HL-60 (cell line): Measurements from ENCODE around the gene C11orf86.

ENCODE experiments used
- DNase-seq, 2 experiments: peaks; one replicate each; pipeline ENCODE4 v3.0.0-alpha.2; 2010 to 2020; ENCODE audit warnings: low read depth in 1 of 2, low spot score in 1 of 2
- H3K27ac ChIP-seq: fragments of 250-450 bp; sonication (Bioruptor Pico); replicated peaks from 2 replicates; pipeline ENCODE4 v1.5.1; 2020; ENCODE audit warnings: mild to moderate bottlenecking, moderate library complexity
- H3K27me3 ChIP-seq: fragments of 250-450 bp; sonication (Bioruptor Pico); 2 replicates; pipeline ENCODE4 v1.5.1; 2021; ENCODE audit warnings: mild to moderate bottlenecking, moderate library complexity; ENCODE audit not compliant: insufficient read depth, poor library complexity, severe bottlenecking
- H3K4me3 ChIP-seq: replicated peaks from 2 replicates; pipeline ENCODE4 v1.5.1; 2011; ENCODE audit warnings: mild to moderate bottlenecking, control low read depth, low read length; ENCODE audit not compliant: insufficient read depth
- CTCF ChIP-seq: IDR thresholded peaks from one replicate; pipeline ENCODE4 v1.5.1; 2011; ENCODE audit warnings: low read length, control low read depth, inconsistent platforms; ENCODE audit not compliant: insufficient read depth
- GABPA ChIP-seq: IDR thresholded peaks from 2 replicates; pipeline ENCODE4 v1.6.1; 2012; ENCODE audit warnings: low read depth
- POLR2AphosphoS5 ChIP-seq: IDR thresholded peaks from 2 replicates; pipeline ENCODE4 v1.6.1; 2012; ENCODE audit warnings: low read depth
- SPI1 ChIP-seq: IDR thresholded peaks from 2 replicates; pipeline ENCODE4 v1.6.1; 2012; ENCODE audit warnings: low read depth, mild to moderate bottlenecking, borderline replicate concordance
- TF ChIP-seq, protein P1 (sequence below): IDR thresholded peaks from 2 replicates; pipeline ENCODE4 v1.6.1; 2012; ENCODE audit warnings: low read depth; ENCODE audit not compliant: insufficient replicate concordance

C11orf86 gene

DNA sequence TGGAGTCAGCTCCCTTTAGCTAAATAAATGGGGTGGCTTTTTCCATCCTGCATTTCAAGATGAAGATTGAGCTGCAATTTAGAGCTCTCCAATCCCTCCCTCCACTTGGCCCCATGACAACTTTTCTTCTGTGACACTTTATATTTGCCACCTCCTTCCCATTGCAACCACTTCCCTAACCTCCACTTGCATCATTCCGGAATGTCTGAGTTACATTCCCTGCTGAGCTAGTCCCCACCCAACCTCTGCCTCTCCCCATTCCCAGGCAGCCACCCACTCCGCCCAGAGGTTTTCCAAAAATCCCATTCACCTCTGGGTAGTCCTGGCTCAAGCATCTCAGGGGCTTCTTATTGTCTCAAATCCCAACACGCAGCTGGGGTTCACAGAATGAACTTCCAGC, 41.6 kb upstream of the C11orf86 start:
- H3K27me3 ChIP-seq: no peaks in the 10 kb centered on the region
- TF ChIP-seq, protein P1, sequence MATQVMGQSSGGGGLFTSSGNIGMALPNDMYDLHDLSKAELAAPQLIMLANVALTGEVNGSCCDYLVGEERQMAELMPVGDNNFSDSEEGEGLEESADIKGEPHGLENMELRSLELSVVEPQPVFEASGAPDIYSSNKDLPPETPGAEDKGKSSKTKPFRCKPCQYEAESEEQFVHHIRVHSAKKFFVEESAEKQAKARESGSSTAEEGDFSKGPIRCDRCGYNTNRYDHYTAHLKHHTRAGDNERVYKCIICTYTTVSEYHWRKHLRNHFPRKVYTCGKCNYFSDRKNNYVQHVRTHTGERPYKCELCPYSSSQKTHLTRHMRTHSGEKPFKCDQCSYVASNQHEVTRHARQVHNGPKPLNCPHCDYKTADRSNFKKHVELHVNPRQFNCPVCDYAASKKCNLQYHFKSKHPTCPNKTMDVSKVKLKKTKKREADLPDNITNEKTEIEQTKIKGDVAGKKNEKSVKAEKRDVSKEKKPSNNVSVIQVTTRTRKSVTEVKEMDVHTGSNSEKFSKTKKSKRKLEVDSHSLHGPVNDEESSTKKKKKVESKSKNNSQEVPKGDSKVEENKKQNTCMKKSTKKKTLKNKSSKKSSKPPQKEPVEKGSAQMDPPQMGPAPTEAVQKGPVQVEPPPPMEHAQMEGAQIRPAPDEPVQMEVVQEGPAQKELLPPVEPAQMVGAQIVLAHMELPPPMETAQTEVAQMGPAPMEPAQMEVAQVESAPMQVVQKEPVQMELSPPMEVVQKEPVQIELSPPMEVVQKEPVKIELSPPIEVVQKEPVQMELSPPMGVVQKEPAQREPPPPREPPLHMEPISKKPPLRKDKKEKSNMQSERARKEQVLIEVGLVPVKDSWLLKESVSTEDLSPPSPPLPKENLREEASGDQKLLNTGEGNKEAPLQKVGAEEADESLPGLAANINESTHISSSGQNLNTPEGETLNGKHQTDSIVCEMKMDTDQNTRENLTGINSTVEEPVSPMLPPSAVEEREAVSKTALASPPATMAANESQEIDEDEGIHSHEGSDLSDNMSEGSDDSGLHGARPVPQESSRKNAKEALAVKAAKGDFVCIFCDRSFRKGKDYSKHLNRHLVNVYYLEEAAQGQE: no peak
- DNase-seq: no peak
- no peak overlapping the region for H3K27ac ChIP-seq
- no peak overlapping the region for H3K4me3 ChIP-seq

DNA sequence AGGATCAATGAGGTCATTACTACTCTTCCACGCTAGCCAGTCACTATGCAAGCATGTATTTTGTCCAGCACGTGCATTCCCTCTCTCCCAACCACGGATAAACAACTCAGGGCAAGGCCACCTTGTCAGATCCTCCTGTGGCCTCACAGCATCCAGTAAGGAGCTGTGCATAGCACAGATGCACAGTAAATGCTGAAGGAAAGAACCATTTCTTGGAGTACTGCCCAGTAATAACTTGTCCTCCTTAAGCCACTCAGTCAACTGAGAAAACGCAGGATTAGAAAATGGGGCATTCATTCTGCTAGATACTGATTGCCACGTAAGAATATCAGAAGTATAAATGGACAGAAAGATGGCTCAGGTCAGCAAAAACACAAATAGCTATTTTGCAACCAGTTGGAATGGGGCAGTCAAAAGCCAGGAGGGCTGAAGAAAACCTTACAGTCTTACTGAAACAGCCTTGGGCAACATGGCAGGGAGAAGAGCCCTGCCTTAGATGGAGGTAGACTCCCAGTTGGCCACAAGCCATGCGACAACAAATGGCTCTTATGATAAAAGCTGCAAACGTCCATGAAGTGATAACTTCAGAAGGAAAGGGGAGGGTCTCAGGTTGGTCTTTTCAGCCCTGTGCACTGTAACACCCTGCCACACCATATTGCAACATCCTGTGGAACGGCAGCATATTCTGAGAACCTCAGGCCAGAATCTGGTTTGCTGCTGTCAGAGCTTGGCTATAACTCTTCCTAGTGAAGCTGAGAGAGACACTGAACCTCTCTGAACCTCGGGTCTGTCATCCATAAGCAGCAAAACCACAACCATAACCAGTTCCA, 39.9 kb upstream of the C11orf86 start:
- H3K27ac ChIP-seq: no peak overlapping the region
- TF ChIP-seq GABPA: no peak
- TF ChIP-seq SPI1: no peak
- no peak for TF ChIP-seq CTCF
- TF ChIP-seq, protein P1: no peak
- no peak overlapping the region for H3K4me3 ChIP-seq
- DNase-seq: no peak
- no peaks in the 10 kb centered on the region for H3K27me3 ChIP-seq

GRCh38 chr11:66936311-66936711, 38.8 kb upstream of the C11orf86 start:
- no peak for DNase-seq
- Histone ChIP-seq H3K27ac (no peak overlapping the region), H3K4me3 (no peak overlapping the region), H3K27me3 (no peaks in the 10 kb centered on the region)
- no peak for TF ChIP-seq SPI1

GRCh38 chr11:66937193-66937733, 37.8 kb upstream of the C11orf86 start:
- TF ChIP-seq, protein P1: no peak
- TF ChIP-seq POLR2AphosphoS5: no peak
- no peak for TF ChIP-seq CTCF
- no peak for TF ChIP-seq SPI1
- no peak for TF ChIP-seq GABPA
- no peaks in the 10 kb centered on the region for H3K27me3 ChIP-seq
- no peak overlapping the region for H3K27ac ChIP-seq
- DNase-seq: no peak
- no peak overlapping the region for H3K4me3 ChIP-seq
